ENCODE data around the gene NUAK2.

DNA sequence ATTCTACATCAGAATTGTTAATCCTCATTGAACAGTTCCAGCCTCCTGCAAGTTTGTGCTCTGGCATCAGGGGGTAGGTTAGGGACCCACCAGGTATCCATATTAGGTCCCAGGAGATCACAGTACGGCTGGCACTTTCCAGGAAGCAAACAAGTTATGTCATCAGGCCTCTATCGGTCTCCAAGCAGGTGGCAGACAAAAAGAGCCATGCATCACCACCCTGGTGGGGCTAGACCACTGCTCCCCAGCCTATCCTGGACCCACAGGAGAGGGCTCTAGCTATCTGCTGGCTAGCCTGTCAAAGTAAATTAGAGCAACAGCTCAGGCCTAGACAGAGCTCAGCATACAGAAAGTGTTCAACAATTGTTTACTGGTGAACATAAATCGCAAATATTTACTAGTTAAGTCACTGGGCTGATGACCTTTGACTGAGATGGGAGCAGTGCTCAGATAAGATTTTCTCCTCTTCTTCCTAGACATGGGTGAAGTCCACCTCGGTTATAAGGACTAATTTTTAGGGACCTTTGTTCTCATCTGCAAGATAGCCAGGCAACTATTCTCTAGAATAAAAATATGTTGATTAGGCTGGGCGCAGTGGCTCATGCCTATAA, 6.4 kb downstream of the NUAK2 start:
- TF ChIP-seq, protein P1, sequence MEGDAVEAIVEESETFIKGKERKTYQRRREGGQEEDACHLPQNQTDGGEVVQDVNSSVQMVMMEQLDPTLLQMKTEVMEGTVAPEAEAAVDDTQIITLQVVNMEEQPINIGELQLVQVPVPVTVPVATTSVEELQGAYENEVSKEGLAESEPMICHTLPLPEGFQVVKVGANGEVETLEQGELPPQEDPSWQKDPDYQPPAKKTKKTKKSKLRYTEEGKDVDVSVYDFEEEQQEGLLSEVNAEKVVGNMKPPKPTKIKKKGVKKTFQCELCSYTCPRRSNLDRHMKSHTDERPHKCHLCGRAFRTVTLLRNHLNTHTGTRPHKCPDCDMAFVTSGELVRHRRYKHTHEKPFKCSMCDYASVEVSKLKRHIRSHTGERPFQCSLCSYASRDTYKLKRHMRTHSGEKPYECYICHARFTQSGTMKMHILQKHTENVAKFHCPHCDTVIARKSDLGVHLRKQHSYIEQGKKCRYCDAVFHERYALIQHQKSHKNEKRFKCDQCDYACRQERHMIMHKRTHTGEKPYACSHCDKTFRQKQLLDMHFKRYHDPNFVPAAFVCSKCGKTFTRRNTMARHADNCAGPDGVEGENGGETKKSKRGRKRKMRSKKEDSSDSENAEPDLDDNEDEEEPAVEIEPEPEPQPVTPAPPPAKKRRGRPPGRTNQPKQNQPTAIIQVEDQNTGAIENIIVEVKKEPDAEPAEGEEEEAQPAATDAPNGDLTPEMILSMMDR (IDR thresholded peaks at IDR 0.05): no peak
- TF ChIP-seq POLR2A (IDR thresholded peaks at IDR 0.05): no peak
